NOMO-1 (cell line): ENCODE data around the gene MOB4.
"Not testable (repeated sequence)": the region's sequence is repeated elsewhere in the genome, so short reads cannot be mapped to it uniquely, and the experiment has no call there.

Experiments used
- DNase-seq, 2 experiments: peaks; one replicate each; lab custom pipeline; 2025; ENCODE audit not compliant: unreplicated experiment in 2 of 2; lab: John Stamatoyannopoulos, UW

MOB4 gene

GRCh38 chr2:197580166-197580565, 64.3 kb downstream of the MOB4 start:
- not testable (repeated sequence) for DNase-seq

GRCh38 chr2:197587255-197587654, 71.4 kb downstream of the MOB4 start:
- not testable (repeated sequence) for DNase-seq

GRCh38 chr2:197591339-197592072, 75.6 kb downstream of the MOB4 start:
- no peak for DNase-seq

GRCh38 chr2:197596766-197597165, 80.9 kb downstream of the MOB4 start:
- DNase-seq, result no peak

GRCh38 chr2:197597166-197597565, 81.3 kb downstream of the MOB4 start:
- no peak for DNase-seq

GRCh38 chr2:197598450-197598849, 82.6 kb downstream of the MOB4 start:
- no peak for DNase-seq

- DNase-seq, result peak; percentile 38 to 49
Measured at GRCh38 chr2:197599285-197599965, 83.6 kb downstream of the MOB4 start.

- DNase-seq, result no peak
Measured at GRCh38 chr2:197600306-197600705, 84.4 kb downstream of the MOB4 start.

GRCh38 chr2:197601726-197602125, 85.9 kb downstream of the MOB4 start:
- no peak for DNase-seq
